Measurements from ENCODE around the gene ATXN10.
"Not testable (repeated sequence)": the region's sequence is repeated elsewhere in the genome, so short reads cannot be mapped to it uniquely, and the experiment has no call there.

GRCh38 chr22:45714390-45714789, 42.8 kb downstream of the ATXN10 start:
- TF ChIP-seq, protein P1, sequence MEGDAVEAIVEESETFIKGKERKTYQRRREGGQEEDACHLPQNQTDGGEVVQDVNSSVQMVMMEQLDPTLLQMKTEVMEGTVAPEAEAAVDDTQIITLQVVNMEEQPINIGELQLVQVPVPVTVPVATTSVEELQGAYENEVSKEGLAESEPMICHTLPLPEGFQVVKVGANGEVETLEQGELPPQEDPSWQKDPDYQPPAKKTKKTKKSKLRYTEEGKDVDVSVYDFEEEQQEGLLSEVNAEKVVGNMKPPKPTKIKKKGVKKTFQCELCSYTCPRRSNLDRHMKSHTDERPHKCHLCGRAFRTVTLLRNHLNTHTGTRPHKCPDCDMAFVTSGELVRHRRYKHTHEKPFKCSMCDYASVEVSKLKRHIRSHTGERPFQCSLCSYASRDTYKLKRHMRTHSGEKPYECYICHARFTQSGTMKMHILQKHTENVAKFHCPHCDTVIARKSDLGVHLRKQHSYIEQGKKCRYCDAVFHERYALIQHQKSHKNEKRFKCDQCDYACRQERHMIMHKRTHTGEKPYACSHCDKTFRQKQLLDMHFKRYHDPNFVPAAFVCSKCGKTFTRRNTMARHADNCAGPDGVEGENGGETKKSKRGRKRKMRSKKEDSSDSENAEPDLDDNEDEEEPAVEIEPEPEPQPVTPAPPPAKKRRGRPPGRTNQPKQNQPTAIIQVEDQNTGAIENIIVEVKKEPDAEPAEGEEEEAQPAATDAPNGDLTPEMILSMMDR (IDR thresholded peaks at IDR 0.05), result not testable (repeated sequence)
- not testable (repeated sequence) for TF ChIP-seq POLR2A (IDR thresholded peaks at IDR 0.05)
